K562 (cell line): ENCODE results near the gene HJV. TPM values are rescaled to one million over a fixed set of nuclear protein-coding genes. Genes with fewer than 3 reads are reported as not detected.
A peak's percentile ranks its signal among the peaks of the same experiment; 100 is the strongest.

Experiments
- CBX5 ChIP-seq: IDR thresholded peaks from 2 replicates; pipeline ENCODE4 v1.6.1; 2014; ENCODE audit warnings: low read depth, borderline replicate concordance
- ETV5 ChIP-seq: sonication (generic); formaldehyde crosslinking; IDR thresholded peaks from 2 replicates; pipeline ENCODE4 v1.4.0; 2020; ENCODE audit warnings: low read depth, mild to moderate bottlenecking, missing genetic modification reagents
- FOXK1 ChIP-seq: sonication (generic); formaldehyde crosslinking; IDR thresholded peaks from 2 replicates; pipeline ENCODE4 v1.8.0; 2022; ENCODE audit warnings: missing genetic modification reagents, mild to moderate bottlenecking, borderline replicate concordance
- HMG20A ChIP-seq: fragments of 450-650 bp; formaldehyde crosslinking; conservative IDR thresholded peaks from 2 replicates; pipeline ENCODE4 v1.4.0; 2020; ENCODE audit warnings: mild to moderate bottlenecking, mixed read lengths
- KLF1 ChIP-seq: fragments of 450-650 bp; IDR thresholded peaks from 2 replicates; pipeline ENCODE4 v1.6.1; 2016; ENCODE audit warnings: missing genetic modification characterization, missing compliant biosample characterization
- MAX ChIP-seq: sonication (generic); formaldehyde crosslinking; IDR thresholded peaks from 2 replicates; pipeline ENCODE4 v1.9.0; 2022; ENCODE audit warnings: mild to moderate bottlenecking, missing genetic modification reagents
- MCM3 ChIP-seq: fragments of 450-650 bp; IDR thresholded peaks from 2 replicates; pipeline ENCODE4 v1.6.1; 2016
- NCOA4 ChIP-seq: fragments of 450-650 bp; IDR thresholded peaks from 2 replicates; pipeline ENCODE4 v1.6.1; 2018; ENCODE audit warnings: mild to moderate bottlenecking; ENCODE audit not compliant: partially characterized antibody
- PHF20 ChIP-seq: fragments of 450-650 bp; IDR thresholded peaks from 2 replicates; pipeline ENCODE4 v1.6.1; 2018; ENCODE audit not compliant: partially characterized antibody
- YY1 ChIP-seq, 3 experiments: IDR thresholded peaks; 2 replicates each; pipeline ENCODE4 v1.6.1; 2011; ENCODE audit warnings: low read length in 2 of 3, mild to moderate bottlenecking in 2 of 3, moderate library complexity in 2 of 3, borderline replicate concordance in 1 of 3, control low read depth in 1 of 3, low read depth in 1 of 3; ENCODE audit not compliant: insufficient read depth in 3 of 3, insufficient replicate concordance in 2 of 3, control insufficient read depth in 1 of 3, insufficient read length in 1 of 3; ENCODE audit errors: extremely low read depth in 1 of 3
- ZBTB40 ChIP-seq, 2 experiments: fragments of 450-650 bp in 1 of 2; sonication (generic) in 1 of 2; formaldehyde crosslinking in 1 of 2; IDR thresholded peaks; 2 replicates each; pipeline versions ENCODE4 v1.7.1 to v1.9.0; 2016 to 2022; ENCODE audit warnings: inconsistent platforms in 1 of 2, mild to moderate bottlenecking in 1 of 2, missing genetic modification reagents in 1 of 2
- ZNF12 ChIP-seq: sonication (generic); formaldehyde crosslinking; IDR thresholded peaks from 2 replicates; pipeline ENCODE4 v1.4.0; 2020; ENCODE audit warnings: mild to moderate bottlenecking, missing genetic modification reagents
- polyA plus RNA-seq, 8 experiments: library from polyadenylated mRNA; depleted of rRNA in 4 of 8; stranded (reverse) in 5 of 8; unstranded in 3 of 8; fragments of >200 nt; fragmentation: Nextera tagmentation in 2 of 8; fragmentation: Illumina TruSeq in 1 of 8; extraction: Ambion mirVana in 2 of 8; extraction: Trizol in 1 of 8; gene quantifications; 2 replicates each; pipeline versions ENCODE4 v1.2.1 to v1.2.3, GENCODE V29; 2011 to 2014; ENCODE audit warnings: inconsistent platforms in 1 of 8, missing spikeins in 1 of 8
- total RNA-seq, 7 experiments: library from RNA; depleted of rRNA in 6 of 7; stranded (reverse); fragments of >200 nt in 6 of 7; fragmentation: Illumina TruSeq in 2 of 7; extraction: Trizol in 2 of 7; gene quantifications; 2 replicates each; pipeline versions ENCODE4 v1.2.1 to v1.2.3, GENCODE V29; 2011 to 2021; ENCODE audit warnings: low replicate concordance in 1 of 7
- TF ChIP-seq, protein P1 (sequence below): fragments of 450-650 bp; formaldehyde crosslinking; IDR thresholded peaks from 2 replicates; pipeline ENCODE4 v1.4.0; 2020; ENCODE audit warnings: mild to moderate bottlenecking, moderate library complexity
- TF ChIP-seq, protein P2 (sequence below): fragments of 450-650 bp; formaldehyde crosslinking; IDR thresholded peaks from 2 replicates; pipeline ENCODE4 v1.4.0; 2022; ENCODE audit warnings: mild to moderate bottlenecking, moderate library complexity

Gene HJV
- total and polyA plus RNA-seq, 9 of the 15 experiments (the other 6 are each of a cell fraction or from before 2014, with no cell fraction given) = 1.0 to 6.6 (median 2.4) TPM

GRCh38 chr1:145995148-145995881 is 26.2 kb downstream of the HJV start (continued):
- TF ChIP-seq PHF20 (no peak), CBX5 (no peak), FOXK1 (CRISPR knock-in tag) (no peak), MCM3 (no peak), YY1 (IDR thresholded peaks at IDR 0.05; ENCODE audit: borderline replicate concordance in 1 of 3, control insufficient read depth in 1 of 3, extremely low read depth in 1 of 3, insufficient read depth in 3 of 3, insufficient read length in 1 of 3, insufficient replicate concordance in 2 of 3, low read depth in 1 of 3, low read length in 2 of 3) (no peak), ZBTB40 (IDR thresholded peaks at IDR 0.05) (no peak), ZBTB40 (CRISPR knock-in tag; IDR thresholded peaks at IDR 0.05) (no peak), NCOA4 (no peak), ETV5 (CRISPR knock-in tag) (no peak), HMG20A (no peak), KLF1 (tag) (no peak), ZNF12 (CRISPR knock-in tag) (no peak), MAX (CRISPR knock-in tag) (no peak)
- TF ChIP-seq, protein P1, sequence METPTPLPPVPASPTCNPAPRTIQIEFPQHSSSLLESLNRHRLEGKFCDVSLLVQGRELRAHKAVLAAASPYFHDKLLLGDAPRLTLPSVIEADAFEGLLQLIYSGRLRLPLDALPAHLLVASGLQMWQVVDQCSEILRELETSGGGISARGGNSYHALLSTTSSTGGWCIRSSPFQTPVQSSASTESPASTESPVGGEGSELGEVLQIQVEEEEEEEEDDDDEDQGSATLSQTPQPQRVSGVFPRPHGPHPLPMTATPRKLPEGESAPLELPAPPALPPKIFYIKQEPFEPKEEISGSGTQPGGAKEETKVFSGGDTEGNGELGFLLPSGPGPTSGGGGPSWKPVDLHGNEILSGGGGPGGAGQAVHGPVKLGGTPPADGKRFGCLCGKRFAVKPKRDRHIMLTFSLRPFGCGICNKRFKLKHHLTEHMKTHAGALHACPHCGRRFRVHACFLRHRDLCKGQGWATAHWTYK = 0 out of 2 replicates have a peak, but pooled peaks have one; percentile 31
- TF ChIP-seq, protein P2, sequence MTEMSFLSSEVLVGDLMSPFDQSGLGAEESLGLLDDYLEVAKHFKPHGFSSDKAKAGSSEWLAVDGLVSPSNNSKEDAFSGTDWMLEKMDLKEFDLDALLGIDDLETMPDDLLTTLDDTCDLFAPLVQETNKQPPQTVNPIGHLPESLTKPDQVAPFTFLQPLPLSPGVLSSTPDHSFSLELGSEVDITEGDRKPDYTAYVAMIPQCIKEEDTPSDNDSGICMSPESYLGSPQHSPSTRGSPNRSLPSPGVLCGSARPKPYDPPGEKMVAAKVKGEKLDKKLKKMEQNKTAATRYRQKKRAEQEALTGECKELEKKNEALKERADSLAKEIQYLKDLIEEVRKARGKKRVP (CRISPR knock-in tag) = peak; percentile 7; the same call in 1 of the 2 replicates
